Stromal cell of bone marrow (primary cell): Measurements from ENCODE around the gene NIPSNAP3A.
A peak's percentile ranks its signal among the peaks of the same experiment; 100 is the strongest.

Experiments used
- DNase-seq: peaks from one replicate; pipeline ENCODE4 v3.0.0-alpha.2; 2012; ENCODE audit warnings: low read depth

The NIPSNAP3A gene

DNA sequence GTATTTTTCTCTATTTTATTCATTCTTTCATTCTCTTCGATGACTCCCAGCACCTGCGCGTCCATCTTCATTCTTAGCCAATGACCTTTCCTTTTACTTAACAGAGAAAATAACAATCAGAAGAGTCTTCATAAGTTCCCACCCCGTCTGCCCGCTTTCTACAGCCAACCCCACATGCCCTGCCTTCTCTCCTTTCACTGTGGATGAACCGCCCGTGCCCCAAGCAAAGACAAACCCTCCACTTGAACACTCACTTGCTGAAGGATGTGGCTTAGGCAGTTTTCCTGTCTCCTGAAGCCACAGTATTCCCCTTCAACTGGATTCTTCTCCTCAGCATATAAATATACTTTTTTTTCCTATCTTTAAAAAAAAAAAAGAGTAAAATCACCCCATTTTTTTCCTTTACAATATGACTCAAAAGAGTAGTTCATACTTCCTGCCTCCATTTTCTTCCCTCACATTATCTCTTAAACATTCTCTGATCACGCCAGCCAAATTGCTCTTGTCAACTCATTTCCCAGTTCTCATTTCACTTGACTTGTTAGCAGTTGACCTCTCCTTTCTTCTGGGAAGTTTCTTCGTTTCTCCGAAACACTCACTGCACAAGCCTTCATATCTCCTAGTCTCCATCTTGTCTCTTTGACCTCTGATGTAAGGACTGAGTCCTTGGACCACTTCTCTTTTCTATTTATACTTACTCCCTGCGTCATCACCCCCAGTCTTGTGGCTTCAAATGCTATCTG lies 27.5 kb downstream of the NIPSNAP3A start:
- no peak for DNase-seq

DNA sequence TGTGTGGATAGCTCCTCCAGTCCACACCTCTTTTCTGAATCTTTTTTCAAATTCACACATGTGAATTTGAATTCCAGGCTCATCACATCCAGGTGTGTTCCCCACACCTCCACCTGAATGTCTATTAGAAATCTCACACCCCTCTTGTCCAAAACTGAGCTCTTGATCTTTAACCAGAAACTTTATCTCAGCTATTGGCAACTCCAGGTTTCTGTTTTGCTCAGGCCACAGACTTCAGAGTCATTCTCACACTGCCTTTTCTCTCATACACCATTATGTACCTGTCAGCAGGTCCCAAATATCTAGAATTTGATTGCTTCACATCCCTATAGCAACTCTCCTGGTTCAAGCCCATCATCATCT lies 28.1 kb downstream of the NIPSNAP3A start:
- no peak for DNase-seq

DNA sequence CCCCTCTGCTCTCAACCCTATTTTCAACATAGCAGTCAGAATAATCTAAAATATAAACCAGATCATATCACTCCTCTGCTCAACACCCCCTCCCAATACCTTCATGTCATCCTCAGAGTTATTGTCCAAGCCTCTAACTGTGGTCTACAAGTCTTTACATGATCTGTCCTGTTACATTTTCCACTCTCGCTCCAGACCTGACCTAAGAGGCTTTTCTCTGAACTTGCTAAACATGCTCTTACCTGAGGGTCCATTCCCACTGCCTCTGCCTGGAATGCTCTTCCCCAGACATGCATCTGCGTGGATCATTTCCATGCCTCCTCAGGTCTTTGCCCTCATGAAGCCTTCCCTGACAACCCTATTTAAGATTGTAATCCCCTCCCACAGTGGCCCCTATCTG lies 28.5 kb downstream of the NIPSNAP3A start:
- DNase-seq: no peak

DNA sequence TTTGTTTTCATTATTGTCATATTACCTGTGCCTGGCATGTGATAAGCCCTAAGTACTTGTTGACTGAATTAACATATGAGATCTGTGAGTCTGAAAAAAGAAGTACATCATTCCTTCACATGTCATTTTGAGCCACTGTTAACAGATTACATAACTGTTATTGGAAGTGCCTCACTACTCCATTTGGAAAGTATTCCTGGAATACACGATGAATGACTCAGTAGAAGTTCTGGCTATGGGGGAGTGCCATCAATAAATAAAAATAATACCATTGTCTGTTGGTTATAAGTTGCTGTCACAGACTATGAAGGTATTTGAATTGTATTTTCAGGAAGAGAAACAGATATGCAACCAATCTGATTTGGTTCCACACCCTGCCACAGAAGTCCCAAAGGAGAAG lies 29.3 kb downstream of the NIPSNAP3A start:
- peak; percentile 41 for DNase-seq

DNA sequence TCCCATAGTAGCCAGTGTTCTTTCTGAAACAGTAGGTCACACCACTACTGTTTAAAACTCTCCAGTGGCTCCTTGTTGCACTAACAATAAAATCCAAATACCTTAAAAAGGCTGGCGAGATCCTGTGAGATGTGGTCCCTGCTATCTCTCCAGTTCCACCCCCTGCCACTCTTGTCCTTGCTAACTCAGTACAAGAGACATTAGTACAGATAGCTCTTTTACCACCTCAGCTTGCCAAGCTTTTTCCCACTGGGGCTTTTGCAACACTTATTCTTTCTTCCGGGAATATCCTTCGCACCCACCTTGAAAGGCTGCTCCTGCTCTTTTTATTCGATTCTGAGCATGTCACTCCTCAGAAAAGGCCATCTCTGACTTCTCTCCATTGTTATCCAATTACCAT lies 31.3 kb downstream of the NIPSNAP3A start:
- no peak for DNase-seq

DNA sequence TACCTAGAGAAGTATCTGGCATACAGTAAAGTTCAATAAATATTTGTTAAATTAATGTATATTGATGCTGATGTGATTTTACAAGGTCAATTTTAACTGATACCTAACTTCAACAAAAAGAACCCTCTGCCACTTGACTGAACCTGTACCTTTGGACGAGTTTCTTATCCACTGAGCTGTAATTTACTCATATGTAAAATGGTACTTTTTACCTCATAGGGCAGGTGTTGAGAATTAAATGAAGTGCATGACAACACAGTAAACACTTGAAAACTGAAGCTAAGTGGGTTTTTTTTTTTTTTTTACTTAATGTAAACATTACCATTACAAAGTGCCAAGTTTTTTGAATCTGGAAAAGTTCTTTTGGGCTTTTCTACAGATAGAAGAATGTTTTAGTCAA lies 31.9 kb downstream of the NIPSNAP3A start:
- no peak for DNase-seq

DNA sequence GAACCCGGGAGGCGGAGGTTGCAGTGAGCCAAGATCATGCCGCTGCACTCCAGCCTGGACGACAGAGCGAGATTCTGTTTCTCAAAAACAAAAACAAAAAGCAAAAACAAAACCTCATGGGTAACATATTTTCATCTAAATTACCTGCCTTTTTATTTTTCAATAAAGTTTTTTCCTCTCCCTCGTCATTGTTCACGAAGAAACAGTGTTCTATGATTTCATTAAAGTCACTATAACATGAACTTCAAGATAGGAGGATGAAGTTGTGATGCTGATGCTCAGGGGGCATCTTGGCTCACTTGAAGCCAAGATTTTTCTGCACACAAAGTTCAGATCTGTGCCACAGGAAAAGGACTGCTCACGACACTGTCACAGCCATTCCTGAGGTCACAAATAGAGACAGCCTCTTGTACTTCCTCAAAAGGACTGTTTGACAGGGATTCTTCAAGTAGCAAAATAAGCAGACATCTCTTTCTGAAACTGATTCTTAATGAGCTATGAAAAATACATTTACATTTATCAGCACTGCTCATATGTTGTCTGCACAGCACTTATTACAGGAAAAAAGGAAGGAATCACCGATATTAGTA lies 32.6 kb downstream of the NIPSNAP3A start:
- DNase-seq: no peak

DNA sequence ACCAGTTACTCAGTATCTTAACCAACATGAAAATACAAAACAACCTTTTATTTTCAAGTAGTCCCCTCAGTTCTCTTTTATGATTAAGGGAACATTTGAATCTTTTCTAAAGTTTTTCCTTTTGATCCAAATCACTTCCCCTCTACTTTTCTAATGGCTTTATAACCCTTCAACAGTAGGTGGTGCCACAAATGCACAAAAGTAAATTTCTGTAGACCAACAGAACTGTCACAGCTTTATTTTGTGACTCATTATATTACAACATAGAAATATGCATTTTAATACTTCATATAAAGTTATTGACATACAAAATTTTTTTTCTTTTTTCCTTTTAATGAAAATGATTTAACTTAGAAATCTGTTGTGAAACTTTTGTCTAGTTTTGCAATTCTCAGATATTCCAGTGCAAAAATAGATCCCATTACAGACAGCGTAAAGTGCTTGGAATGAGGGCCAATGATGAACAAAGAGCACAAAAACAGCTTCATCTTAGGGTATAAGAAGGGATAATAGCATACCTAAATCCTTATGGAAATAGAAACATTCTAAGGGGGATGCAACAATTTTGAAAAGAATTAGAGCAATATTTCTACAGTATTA lies 33.4 kb downstream of the NIPSNAP3A start:
- DNase-seq: peak; percentile 42

DNA sequence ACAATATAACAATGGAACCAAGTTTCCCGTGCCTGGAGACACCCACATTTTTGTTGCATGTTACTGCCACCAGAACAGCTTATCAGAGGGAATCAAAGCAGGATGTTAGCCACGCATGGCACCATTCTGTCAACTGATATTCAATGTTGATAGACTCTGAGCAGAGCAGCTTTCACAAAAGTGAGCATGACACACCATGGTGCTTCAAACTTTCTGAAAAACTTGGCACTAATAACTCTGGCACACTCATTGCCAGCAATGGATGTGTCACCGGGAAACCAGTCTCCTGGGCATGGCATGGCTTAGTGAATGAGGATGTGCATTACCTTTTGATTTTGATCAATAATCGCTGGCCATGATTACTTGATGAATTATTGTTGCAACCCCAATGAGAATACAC lies 36.1 kb downstream of the NIPSNAP3A start:
- no peak for DNase-seq

DNA sequence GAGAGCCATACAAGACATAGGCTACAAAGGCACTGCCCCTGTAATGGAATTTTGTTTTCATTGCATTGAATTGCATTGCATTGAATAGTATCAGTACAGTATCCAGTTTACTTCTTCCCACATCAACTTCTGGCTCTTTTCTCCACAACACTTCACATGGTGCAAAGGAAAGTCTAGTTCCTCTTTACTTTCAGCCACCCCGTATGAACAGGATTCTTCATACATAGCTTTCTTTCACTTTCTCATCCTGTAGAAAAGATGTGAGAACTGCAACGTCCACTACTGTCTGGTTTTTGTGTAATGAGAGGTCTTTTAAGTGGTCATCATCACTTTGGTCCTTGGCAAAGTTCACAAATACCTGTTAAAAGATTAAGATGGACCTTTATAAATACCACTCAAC lies 36.6 kb downstream of the NIPSNAP3A start:
- no peak for DNase-seq

DNA sequence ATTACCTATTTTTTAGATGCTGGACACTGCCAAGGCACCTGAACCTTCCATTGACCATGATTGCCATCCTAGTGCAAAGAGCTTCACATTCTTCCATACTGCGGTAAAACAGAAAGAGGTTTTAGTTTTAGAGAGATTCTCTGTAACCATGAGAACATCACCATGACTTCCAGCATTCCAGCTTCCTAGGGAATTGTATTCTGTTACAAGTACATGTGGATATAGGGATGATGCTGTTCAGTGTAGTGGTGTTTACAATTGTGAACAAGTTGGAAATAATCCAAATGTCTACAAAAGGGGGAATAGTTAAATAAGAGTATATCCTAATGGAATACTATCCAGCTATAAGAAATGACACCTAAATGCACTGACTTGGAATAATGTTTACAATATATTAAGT lies 38.8 kb downstream of the NIPSNAP3A start:
- no peak for DNase-seq

DNA sequence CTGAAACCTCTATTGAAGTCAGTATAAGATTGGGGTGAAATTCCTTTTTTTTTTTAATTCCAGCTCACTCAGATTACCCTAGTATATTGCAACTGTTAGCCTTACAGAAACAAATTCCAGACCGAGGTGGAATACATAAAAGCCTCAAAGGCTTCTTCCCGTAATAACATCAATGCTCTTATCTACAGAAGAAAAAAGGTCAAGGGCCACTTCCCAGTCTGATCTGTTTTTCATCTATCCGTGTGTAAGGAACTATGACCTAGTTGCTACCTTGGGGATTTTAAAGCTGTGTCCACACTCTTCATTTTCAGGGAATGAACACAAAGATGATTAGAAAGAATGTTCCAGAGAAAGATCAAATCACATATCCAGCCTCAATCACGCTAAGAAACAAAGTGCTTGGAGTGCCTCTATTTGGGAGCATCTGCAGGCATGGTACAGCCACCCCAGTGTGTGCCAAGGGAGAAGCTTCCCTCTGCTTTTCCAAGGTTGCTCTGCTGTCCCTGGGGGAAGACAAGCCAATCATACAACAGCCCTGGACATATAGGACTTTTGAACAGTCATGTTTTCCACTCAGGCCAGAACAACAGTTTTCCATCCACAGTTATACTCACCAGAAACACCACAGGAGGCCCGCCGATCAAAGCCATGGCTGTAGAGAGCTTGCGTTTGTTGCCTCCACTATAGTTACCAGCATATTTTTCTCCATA lies 40.0 kb downstream of the NIPSNAP3A start:
- no peak for DNase-seq

DNA sequence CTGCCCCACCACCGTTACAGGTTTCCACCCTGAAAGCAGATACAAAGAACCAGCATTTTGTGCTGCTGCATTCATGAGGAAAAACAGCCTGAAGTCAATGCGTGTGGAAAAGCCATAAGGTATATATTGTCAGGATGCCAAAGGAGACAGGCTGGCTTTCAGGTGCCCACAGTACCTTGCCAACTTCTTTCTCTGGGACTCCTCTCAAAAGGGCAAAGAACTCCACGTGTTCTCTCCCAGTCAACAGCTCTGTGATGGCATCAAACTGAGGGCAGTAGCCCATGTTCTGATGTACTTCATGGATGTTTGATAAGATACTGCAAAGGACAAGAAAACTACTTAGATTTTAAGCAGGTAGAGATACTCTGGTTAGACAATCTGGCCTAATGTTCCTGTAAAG lies 40.8 kb downstream of the NIPSNAP3A start:
- DNase-seq: no peak

DNA sequence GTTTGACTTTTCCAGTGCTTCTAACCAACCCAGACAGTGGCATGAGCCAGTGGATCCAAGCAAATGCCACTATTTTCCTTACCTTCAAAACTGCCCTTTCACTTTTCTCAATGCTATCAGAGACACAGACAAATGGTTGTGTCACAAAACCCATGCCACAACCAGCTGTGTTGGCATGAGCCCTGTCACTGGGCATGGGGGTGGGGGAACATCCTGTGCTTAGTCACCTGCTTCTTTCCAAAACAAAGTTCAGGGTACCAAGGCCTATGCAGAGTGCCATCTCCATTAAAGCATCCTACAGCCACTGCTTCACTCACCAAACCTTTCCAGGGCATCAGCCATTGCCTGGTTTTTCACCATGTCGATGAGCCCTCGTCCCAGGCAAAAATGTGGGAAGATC lies 46.6 kb downstream of the NIPSNAP3A start:
- DNase-seq: no peak

DNA sequence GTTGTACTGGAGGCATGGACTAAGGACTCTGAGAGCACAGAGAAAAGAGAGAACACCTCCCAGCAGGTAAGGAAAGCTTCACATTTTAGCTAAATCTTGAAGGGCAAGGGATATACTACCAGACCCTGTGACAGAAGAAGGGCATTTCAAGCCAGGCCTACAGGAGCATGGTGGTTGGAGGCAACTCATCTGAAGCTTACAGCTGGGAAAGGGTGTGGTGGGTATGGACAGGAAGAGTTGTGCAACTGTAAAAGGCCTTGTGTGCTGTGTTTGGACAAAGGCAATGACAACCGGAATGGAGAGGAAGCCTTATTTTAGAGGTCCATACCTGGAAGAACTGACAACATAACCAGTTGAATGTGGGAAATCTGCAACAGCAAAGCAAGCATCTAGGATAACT lies 47.6 kb downstream of the NIPSNAP3A start:
- DNase-seq: no peak

DNA sequence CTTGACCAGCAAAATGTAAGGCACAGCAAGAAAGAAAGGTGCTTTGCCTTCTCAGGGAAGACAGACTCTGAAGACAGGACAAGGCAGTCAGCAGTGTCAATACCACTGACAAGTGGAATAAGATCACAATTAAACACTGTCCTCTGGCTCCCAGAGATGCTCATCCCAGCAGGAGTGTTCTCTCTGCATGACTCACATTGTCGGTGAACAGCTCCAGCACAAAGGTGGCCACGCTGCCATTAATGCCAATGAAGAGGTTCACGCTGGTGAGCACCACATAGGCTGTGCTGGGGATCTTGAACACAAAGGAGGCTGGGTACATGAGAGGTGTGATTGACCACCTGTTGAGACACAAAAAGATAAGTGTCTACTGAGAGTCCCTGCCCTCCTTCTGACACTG lies 48.4 kb downstream of the NIPSNAP3A start:
- DNase-seq: no peak

DNA sequence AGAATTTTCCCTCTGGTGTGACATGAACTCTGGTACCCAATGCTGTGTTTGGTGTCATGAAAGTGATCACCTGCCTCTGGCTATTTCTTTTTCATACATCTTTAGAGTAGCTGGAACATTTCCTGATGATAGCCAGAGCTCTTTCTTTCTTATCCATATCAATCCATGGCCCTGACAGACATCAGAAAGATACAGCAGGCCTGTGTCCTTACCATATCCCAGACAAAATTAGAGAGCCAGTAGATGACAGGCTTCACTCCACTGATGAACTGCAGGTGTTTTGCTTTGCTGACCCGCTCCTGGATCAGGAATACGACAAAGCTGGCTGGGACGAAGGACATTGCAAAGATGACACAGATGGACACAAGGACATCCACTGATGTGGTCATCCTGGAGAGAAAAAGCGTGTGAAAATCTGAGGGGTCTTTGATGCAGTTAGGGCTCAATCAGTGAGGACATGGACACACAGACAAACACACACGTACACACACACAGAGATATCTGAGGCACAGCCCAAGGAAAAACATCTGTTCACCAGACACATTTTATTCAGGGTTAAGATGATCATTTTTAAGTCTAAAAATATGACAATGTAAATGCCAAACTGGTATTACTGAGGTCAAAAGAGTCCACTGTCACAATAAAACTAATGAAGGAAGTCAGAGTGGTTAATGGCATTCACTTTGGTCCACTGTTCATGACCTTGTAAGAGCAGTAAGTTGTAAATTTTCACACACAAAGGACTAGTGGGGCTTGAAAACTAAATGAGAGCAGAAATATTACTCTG lies 50.9 kb downstream of the NIPSNAP3A start:
- no peak for DNase-seq

DNA sequence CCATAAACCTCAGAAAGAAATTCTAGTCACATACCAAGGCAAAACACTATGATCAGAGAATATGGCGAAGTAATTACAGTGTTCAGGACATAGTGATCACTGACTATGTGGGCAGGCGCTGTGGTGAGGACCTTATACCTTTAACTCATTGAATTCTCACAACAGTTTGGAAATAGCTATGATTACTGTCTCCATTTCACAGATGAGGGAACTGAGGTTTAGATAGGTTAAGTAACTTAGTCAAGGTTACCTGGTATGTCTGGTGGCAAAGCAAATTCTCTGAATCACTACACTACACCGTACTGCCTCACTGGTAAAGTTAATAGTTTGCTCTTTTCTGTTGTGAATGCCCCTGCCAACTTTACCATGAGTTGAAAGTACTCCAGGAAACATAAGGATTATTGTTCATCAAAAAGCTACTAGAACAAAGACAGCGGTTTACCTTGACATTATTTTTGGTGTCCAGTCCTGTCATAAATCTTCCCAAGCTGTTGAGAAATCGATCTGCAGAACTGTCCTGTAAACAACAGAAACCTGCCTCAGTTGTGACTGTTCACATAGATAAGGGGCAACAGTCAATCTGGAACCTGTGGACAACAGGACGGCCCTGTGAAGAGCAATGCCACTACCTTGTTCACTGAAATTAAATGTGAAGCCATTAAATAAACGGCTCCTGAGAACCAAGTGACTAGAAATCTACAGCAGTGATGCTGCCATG lies 52.7 kb downstream of the NIPSNAP3A start:
- DNase-seq: no peak

DNA sequence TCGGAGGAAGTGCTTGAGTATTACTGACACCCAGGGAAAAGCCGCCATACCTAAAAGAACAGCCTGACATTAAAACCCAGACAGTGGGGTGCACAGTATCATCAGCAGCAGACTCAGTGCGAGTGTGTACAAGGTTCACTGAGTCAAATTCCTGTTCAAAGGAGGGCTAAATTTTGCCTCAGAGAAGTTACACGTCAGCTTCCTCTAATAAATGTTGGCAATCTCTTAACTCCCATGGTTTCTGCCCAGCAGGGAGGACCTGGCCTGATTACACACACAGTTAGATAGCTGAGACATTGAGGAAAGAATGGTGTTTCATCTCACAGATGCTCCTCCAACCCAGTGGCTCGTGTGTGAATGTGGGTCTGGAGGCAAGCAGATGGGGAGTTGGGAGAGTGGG lies 54.6 kb downstream of the NIPSNAP3A start:
- DNase-seq: no peak

DNA sequence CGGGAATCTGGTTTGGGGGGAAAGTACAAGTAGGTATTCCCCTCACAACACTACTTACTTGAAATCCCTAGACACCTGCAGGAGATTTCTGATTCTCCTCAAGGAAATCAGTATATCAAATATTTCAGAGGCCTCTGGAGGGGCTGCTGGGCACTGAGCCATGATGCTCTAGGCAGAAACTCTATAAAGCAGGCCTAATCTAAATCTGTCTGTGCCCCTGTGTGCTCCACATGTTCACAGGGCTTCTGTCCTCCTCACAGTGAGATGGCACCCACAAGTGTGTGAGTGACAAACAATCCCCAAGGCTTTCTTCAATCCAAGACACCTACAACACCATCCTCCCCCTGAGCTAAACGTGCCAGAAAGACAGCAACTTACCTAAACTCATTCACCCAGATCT lies 55.4 kb downstream of the NIPSNAP3A start:
- DNase-seq: no peak

DNA sequence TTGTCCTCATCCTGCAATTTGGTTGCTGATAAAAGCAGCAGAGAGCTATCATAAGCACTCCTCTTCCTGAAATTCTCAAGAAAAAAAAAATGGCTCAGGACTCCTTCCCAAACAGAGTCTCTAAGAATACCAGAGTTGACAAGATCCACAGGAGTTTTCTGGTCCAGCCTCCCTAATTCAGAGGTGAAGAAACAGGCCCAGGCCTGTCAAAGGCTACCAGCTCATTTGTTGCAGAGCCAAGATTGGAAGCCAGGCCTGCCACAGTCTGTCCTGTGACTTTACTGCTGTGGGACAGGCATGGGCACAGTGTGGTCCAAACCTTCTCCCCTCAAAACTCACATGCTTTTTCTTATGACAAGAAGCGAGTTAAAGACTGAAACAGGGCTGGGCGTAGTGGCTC lies 58.0 kb downstream of the NIPSNAP3A start:
- DNase-seq: no peak
